Trophoblast cell (in vitro differentiated cells and primary cell): Measurements from ENCODE around the gene SEC22A.

Experiments
- DNase-seq, 2 donors: peaks; one replicate each; pipeline ENCODE4 v3.0.0-alpha.2; 2016
- H2AFZ ChIP-seq: 2 replicates; pipeline ENCODE4 v1.6.1; 2013; ENCODE audit warnings: low read length, moderate library complexity, mild to moderate bottlenecking; ENCODE audit not compliant: insufficient read depth, poor library complexity
- H2AK5ac ChIP-seq: 2 replicates; pipeline ENCODE4 v1.6.1; 2013; ENCODE audit warnings: mild to moderate bottlenecking, low read length
- H2BK120ac ChIP-seq: 2 replicates; pipeline ENCODE4 v1.6.1; 2013; ENCODE audit warnings: low read length, mild to moderate bottlenecking, moderate library complexity; ENCODE audit not compliant: insufficient read depth, poor library complexity
- H2BK12ac ChIP-seq: 2 replicates; pipeline ENCODE4 v1.6.1; 2013; ENCODE audit warnings: mild to moderate bottlenecking, low read length, moderate library complexity
- H2BK5ac ChIP-seq: 2 replicates; pipeline ENCODE4 v1.6.1; 2013; ENCODE audit warnings: low read length, low read depth, moderate library complexity, mild to moderate bottlenecking; ENCODE audit not compliant: poor library complexity
- H3K14ac ChIP-seq: 2 replicates; pipeline ENCODE4 v1.6.1; 2013; ENCODE audit warnings: mild to moderate bottlenecking, low read length
- H3K18ac ChIP-seq: 2 replicates; pipeline ENCODE4 v1.6.1; 2013; ENCODE audit warnings: mild to moderate bottlenecking, low read length
- H3K23ac ChIP-seq: 2 replicates; pipeline ENCODE4 v1.6.1; 2013; ENCODE audit warnings: low read length
- H3K27ac ChIP-seq: 2 replicates; pipeline ENCODE4 v1.5.1; 2013; ENCODE audit warnings: low read depth, mild to moderate bottlenecking, inconsistent platforms, low read length, moderate library complexity
- H3K27me3 ChIP-seq: 2 replicates; pipeline ENCODE4 v1.6.1; 2013; ENCODE audit warnings: inconsistent platforms, mild to moderate bottlenecking, low read length, moderate library complexity; ENCODE audit not compliant: insufficient read depth
- H3K36me3 ChIP-seq, 2 experiments: 1 replicate in 1 of 2; 2 replicates in 1 of 2; pipeline ENCODE4 v1.6.1; 2013; ENCODE audit warnings: low read length in 2 of 2, mild to moderate bottlenecking in 2 of 2, moderate library complexity in 1 of 2; ENCODE audit not compliant: insufficient read depth in 2 of 2, control insufficient read depth in 1 of 2
- H3K4ac ChIP-seq: 2 replicates; pipeline ENCODE4 v1.6.1; 2013; ENCODE audit warnings: low read depth, mild to moderate bottlenecking, low read length, moderate library complexity
- H3K4me1 ChIP-seq, 2 experiments: 1 replicate in 1 of 2; 2 replicates in 1 of 2; pipeline ENCODE4 v1.6.1; 2013; ENCODE audit warnings: low read length in 2 of 2, mild to moderate bottlenecking in 2 of 2, moderate library complexity in 1 of 2; ENCODE audit not compliant: insufficient read depth in 2 of 2, control insufficient read depth in 1 of 2
- H3K4me2 ChIP-seq: 2 replicates; pipeline ENCODE4 v1.6.1; 2013; ENCODE audit warnings: inconsistent platforms, mild to moderate bottlenecking, low read length, moderate library complexity
- H3K4me3 ChIP-seq: 2 replicates; pipeline ENCODE4 v1.5.1; 2013; ENCODE audit warnings: mild to moderate bottlenecking, low read depth, low read length, inconsistent platforms
- H3K79me1 ChIP-seq: one replicate; pipeline ENCODE4 v1.6.1; 2013; ENCODE audit warnings: low read length
- H3K79me2 ChIP-seq: 2 replicates; pipeline ENCODE4 v1.6.1; 2013; ENCODE audit warnings: low read length, mild to moderate bottlenecking; ENCODE audit not compliant: control insufficient read depth, insufficient read depth, poor library complexity
- H3K9ac ChIP-seq: 2 replicates; pipeline ENCODE4 v1.6.1; 2013; ENCODE audit warnings: mild to moderate bottlenecking, low read length
- H3K9me3 ChIP-seq: 2 replicates; pipeline ENCODE4 v1.6.1; 2013; ENCODE audit warnings: low read depth, mild to moderate bottlenecking, control low read depth, inconsistent platforms, low read length; ENCODE audit not compliant: insufficient read depth
- H4K12ac ChIP-seq: 2 replicates; pipeline ENCODE4 v1.6.1; 2013; ENCODE audit warnings: low read depth, mild to moderate bottlenecking, low read length, moderate library complexity
- H4K8ac ChIP-seq: 2 replicates; pipeline ENCODE4 v1.6.1; 2013; ENCODE audit warnings: low read depth, mild to moderate bottlenecking, low read length, moderate library complexity
- H4K91ac ChIP-seq: one replicate; pipeline ENCODE4 v1.6.1; 2013; ENCODE audit warnings: low read depth, mild to moderate bottlenecking, low read length, moderate library complexity
- WGBS: extraction: QIAGEN DNeasy Blood & Tissue Kit; methylation state at CpG from one replicate; pipeline ENCODE4 v1.1.7; 2013; ENCODE audit warnings: missing lambda C conversion rate; ENCODE audit not compliant: insufficient read length, insufficient coverage; ENCODE audit errors: extremely low coverage; 5-methylcytosine and 5-hydroxymethylcytosine counted together

SEC22A gene

GRCh38 chr3:123295171-123295900 is 93.6 kb downstream of the SEC22A start:
- H2AFZ ChIP-seq: no peak overlapping the region
- H2BK5ac ChIP-seq: no peak overlapping the region
- H3K4ac ChIP-seq: no peak overlapping the region
- H3K18ac ChIP-seq: no peak overlapping the region
- no peak overlapping the region for H4K8ac ChIP-seq
- no peak for DNase-seq
- H4K91ac ChIP-seq: no peak overlapping the region
- H2BK120ac ChIP-seq: no peak overlapping the region
- no peak overlapping the region for H3K4me2 ChIP-seq
- H3K4me1 ChIP-seq: no peaks in the 10 kb centered on the region
- peaks cover 2% of the 10 kb centered on the region for H3K9me3 ChIP-seq
- no peak overlapping the region for H3K23ac ChIP-seq
- no peak overlapping the region for H2AK5ac ChIP-seq
- no peak overlapping the region for H2BK12ac ChIP-seq
- no peaks in the 10 kb centered on the region for H3K79me1 ChIP-seq
- no CpG with 5 or more reads among the region's 7 CpGs for WGBS
- no peak overlapping the region for H3K9ac ChIP-seq
- H3K79me2 ChIP-seq: no peaks in the 10 kb centered on the region
- no peak overlapping the region for H3K4me3 ChIP-seq
- no peak overlapping the region for H3K14ac ChIP-seq
- H3K36me3 ChIP-seq: no peaks in the 10 kb centered on the region
- H4K12ac ChIP-seq: no peak overlapping the region
- no peaks in the 10 kb centered on the region for H3K27me3 ChIP-seq
- no peak overlapping the region for H3K27ac ChIP-seq

- Histone ChIP-seq H3K18ac (no peak overlapping the region), H2BK12ac (no peak overlapping the region), H3K27me3 (no peaks in the 10 kb centered on the region), H3K4me3 (no peak overlapping the region), H3K23ac (no peak overlapping the region), H3K4ac (no peak overlapping the region), H3K9me3 (peaks cover 2% of the 10 kb centered on the region), H3K9ac (no peak overlapping the region), H2BK5ac (no peak overlapping the region), H3K4me1 (no peaks in the 10 kb centered on the region), H3K36me3 (no peaks in the 10 kb centered on the region), H2AFZ (no peak overlapping the region), H4K12ac (no peak overlapping the region), H3K79me1 (no peaks in the 10 kb centered on the region), H4K8ac (no peak overlapping the region), H3K14ac (no peak overlapping the region), H3K4me2 (no peak overlapping the region), H2AK5ac (no peak overlapping the region), H4K91ac (no peak overlapping the region), H3K27ac (no peak overlapping the region), H2BK120ac (no peak overlapping the region), H3K79me2 (no peaks in the 10 kb centered on the region)
- WGBS: no CpG with 5 or more reads among the region's 11 CpGs
- no peak for DNase-seq
Observed at GRCh38 chr3:123295901-123296250, 94.1 kb downstream of the SEC22A start.

- Histone ChIP-seq H3K79me1 (no peaks in the 10 kb centered on the region), H2BK5ac (no peak overlapping the region), H3K9me3 (peaks cover 2% of the 10 kb centered on the region), H3K27me3 (no peaks in the 10 kb centered on the region), H2BK12ac (no peak overlapping the region), H3K27ac (no peak overlapping the region), H4K91ac (no peak overlapping the region), H3K23ac (no peak overlapping the region), H3K4ac (no peak overlapping the region), H3K4me1 (no peaks in the 10 kb centered on the region), H3K4me3 (no peak overlapping the region), H4K12ac (no peak overlapping the region), H3K4me2 (no peak overlapping the region), H3K36me3 (no peaks in the 10 kb centered on the region), H3K79me2 (no peaks in the 10 kb centered on the region), H2AK5ac (no peak overlapping the region), H3K14ac (no peak overlapping the region), H4K8ac (no peak overlapping the region), H2BK120ac (no peak overlapping the region), H3K18ac (no peak overlapping the region), H3K9ac (no peak overlapping the region), H2AFZ (no peak overlapping the region)
- DNase-seq: no peak
- WGBS: no CpG with 5 or more reads among the region's 7 CpGs
Observed at GRCh38 chr3:123296261-123296660, 94.5 kb downstream of the SEC22A start.

GRCh38 chr3:123296836-123297626 is 95.3 kb downstream of the SEC22A start:
- WGBS: no CpG with 5 or more reads among the region's 13 CpGs

More at GRCh38 chr3:123296836-123297626, 95.3 kb downstream of the SEC22A start:
- no peaks in the 10 kb centered on the region for H3K79me1 ChIP-seq
- no peak overlapping the region for H2AFZ ChIP-seq
- no peak overlapping the region for H2BK5ac ChIP-seq
- no peak overlapping the region for H3K9ac ChIP-seq
- H3K27ac ChIP-seq: no peak overlapping the region
- H3K4me3 ChIP-seq: no peak overlapping the region
- H3K9me3 ChIP-seq: peaks cover 2% of the 10 kb centered on the region
- no peak for DNase-seq
- H4K12ac ChIP-seq: no peak overlapping the region
- no peaks in the 10 kb centered on the region for H3K79me2 ChIP-seq
- H3K18ac ChIP-seq: no peak overlapping the region
- no peak overlapping the region for H2BK120ac ChIP-seq
- no peaks in the 10 kb centered on the region for H3K36me3 ChIP-seq
- no peak overlapping the region for H3K23ac ChIP-seq
- H3K4ac ChIP-seq: no peak overlapping the region
- no peaks in the 10 kb centered on the region for H3K27me3 ChIP-seq
- no peak overlapping the region for H4K91ac ChIP-seq
- H3K14ac ChIP-seq: no peak overlapping the region
- H3K4me2 ChIP-seq: no peak overlapping the region
- no peak overlapping the region for H2BK12ac ChIP-seq
- no peaks in the 10 kb centered on the region for H3K4me1 ChIP-seq
- no peak overlapping the region for H2AK5ac ChIP-seq
- H4K8ac ChIP-seq: no peak overlapping the region
